ENCODE measurements around the gene LMAN2.

The LMAN2 gene

GRCh38 chr5:177311723-177312648 lies 39.5 kb downstream of the LMAN2 start, which contains the start of gene MXD3:
MXD3 (minus strand) TSS chr5:177311898; CDS start chr5:177311830, 68 bp downstream.
- TF ChIP-seq CTCF (IDR thresholded peaks at IDR 0.05; ENCODE audit: insufficient read depth, missing control alignments), result no peak
- FAIRE-seq, result no peak
- DNase-seq (ENCODE audit: insufficient read length, low spot score), result peak; percentile 91

GRCh38 chr5:177311392-177311722 lies 40.1 kb downstream of the LMAN2 start:
- FAIRE-seq, result no peak
- no peak for TF ChIP-seq CTCF (IDR thresholded peaks at IDR 0.05; ENCODE audit: insufficient read depth, missing control alignments)
- DNase-seq (ENCODE audit: insufficient read length, low spot score), result no peak

- DNase-seq (ENCODE audit: insufficient read length, low spot score), result no peak
- FAIRE-seq, result no peak
- no peak for TF ChIP-seq CTCF (IDR thresholded peaks at IDR 0.05; ENCODE audit: insufficient read depth, missing control alignments)
Observed at GRCh38 chr5:177310757-177311391, 40.6 kb downstream of the LMAN2 start.

DNA sequence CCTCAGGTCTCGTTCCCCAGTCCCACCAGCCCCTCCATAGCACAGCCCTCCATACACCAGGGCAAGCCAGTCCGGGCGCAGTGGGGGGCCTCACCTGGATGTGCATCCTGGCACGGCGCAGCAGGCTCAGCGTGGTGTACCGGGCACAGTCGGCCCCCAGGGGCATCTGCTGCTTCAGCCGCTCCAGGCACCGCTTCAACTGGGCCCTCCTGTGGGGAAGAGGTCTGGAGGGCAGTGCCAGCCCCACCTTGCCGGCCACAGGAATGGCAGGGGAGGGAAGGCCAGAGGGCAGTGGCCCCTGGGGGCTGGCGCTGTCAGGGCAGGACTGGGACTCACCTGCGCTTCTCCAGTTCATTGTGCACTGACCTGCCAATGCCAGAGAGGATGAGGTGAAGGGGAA lies 41.1 kb downstream of the LMAN2 start:
- FAIRE-seq (no peak), DNase-seq (ENCODE audit: insufficient read length, low spot score) (no peak)
- no peak for TF ChIP-seq CTCF (IDR thresholded peaks at IDR 0.05; ENCODE audit: insufficient read depth, missing control alignments)

DNA sequence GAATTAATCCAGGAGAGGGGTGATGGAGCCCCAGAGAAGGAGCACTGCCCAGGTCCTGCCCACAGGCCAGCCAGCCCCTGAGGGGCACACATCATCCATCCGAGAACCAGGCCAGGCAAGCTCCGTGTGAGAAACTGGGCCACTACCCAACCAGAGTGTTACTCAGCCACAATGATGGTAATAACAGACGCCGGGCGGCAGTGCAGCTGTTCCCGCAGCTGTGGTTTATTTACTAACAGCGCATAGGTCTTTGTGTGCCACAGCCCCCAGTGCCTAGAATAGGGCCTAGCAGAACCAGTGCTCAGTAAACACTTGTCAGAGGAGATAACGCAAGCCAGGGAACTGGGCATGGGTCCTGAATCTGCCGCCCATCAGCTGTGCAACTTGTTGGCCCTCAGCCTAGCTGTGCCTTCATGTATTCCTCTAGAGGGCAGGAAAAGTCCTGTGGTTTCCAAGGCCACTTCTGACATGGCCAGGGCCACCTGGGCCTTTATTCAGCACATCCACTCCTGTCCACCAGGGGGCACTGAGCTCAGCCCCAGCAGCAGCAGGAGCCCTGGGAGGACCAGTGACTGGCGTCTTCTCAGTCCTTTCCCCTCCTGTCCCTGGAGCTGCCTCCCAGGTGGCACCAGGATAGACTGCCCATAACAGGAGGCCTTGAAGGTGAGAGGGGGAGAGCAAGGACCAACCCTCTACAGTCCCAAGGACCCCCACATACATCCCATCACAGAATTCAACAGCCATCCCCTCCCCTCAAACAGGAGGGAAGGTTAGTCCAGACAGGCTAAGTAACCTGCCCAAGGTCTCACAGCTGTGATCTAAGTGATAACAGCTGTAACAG lies 41.9 kb downstream of the LMAN2 start:
- peak; percentile 59 for DNase-seq (ENCODE audit: insufficient read length, low spot score)
- no peak for FAIRE-seq
- TF ChIP-seq CTCF (IDR thresholded peaks at IDR 0.05; ENCODE audit: insufficient read depth, missing control alignments), result peak; percentile 89

DNA sequence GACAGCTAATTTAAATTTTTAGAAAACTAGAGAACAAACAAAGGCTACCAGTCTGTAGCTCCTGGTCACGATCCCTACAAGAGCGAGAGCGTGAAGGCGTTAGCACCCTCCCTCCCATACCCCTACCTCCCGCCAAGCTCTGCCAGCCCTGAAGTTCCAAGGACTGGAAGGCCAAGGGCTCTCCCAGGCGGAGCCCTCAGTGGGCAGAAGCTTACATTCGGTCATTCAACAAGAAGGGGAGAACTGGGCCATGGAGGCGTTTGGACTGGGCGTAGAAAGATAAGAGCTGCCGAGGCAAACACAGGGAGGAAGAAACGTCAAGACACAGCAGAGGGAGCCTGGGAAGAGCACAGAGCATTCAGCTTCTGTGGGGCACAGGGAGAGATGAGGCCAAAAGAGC lies 42.7 kb downstream of the LMAN2 start:
- DNase-seq (ENCODE audit: insufficient read length, low spot score), result no peak
- TF ChIP-seq CTCF (IDR thresholded peaks at IDR 0.05; ENCODE audit: insufficient read depth, missing control alignments), result no peak
- no peak for FAIRE-seq

Measured in D721Med (cell line).